Fibroblast of skin of right quadriceps (primary cell): ENCODE results near the gene CLVS2.
A peak's percentile ranks its signal among the peaks of the same experiment; 100 is the strongest.

Source experiments
- DNase-seq: peaks from one replicate; pipeline ENCODE4 v3.0.0-alpha.2; 2013

The CLVS2 gene

GRCh38 chr6:122995921-122996793, at the start of gene CLVS2:
Gene CLVS2 (plus strand): TSS chr6:122996235. CDS start chr6:122997778, 1,543 bp downstream.
- DNase-seq: peak; percentile 14

- no peak for DNase-seq
Observed at GRCh38 chr6:122947355-122947754, 48.7 kb upstream of the CLVS2 start.

- DNase-seq: no peak
Observed at GRCh38 chr6:122953766-122954165, 42.3 kb upstream of the CLVS2 start.

GRCh38 chr6:122956376-122956775, 39.7 kb upstream of the CLVS2 start:
- no peak for DNase-seq

GRCh38 chr6:122962000-122962624, 33.9 kb upstream of the CLVS2 start:
- no peak for DNase-seq

- DNase-seq: no peak
Observed at GRCh38 chr6:122969999-122970533, 26.0 kb upstream of the CLVS2 start.

- no peak for DNase-seq
Observed at GRCh38 chr6:122977180-122977579, 18.9 kb upstream of the CLVS2 start.

GRCh38 chr6:122984393-122984792, 11.6 kb upstream of the CLVS2 start:
- DNase-seq: no peak

- no peak for DNase-seq
Observed at GRCh38 chr6:122994256-122994655, 1.8 kb upstream of the CLVS2 start.

GRCh38 chr6:122996794-122997505, 915 bp downstream of the CLVS2 start:
- no peak for DNase-seq

- no peak for DNase-seq
Observed at GRCh38 chr6:122997541-122998150, 1.6 kb downstream of the CLVS2 start.

- DNase-seq: no peak
Observed at GRCh38 chr6:122998403-122998975, 2.5 kb downstream of the CLVS2 start.

GRCh38 chr6:123000244-123000770, 4.3 kb downstream of the CLVS2 start:
- DNase-seq: no peak

- DNase-seq: no peak
Observed at GRCh38 chr6:123001540-123001939, 5.5 kb downstream of the CLVS2 start.

- no peak for DNase-seq
Observed at GRCh38 chr6:123007885-123008284, 11.8 kb downstream of the CLVS2 start.

GRCh38 chr6:123009059-123009458, 13.0 kb downstream of the CLVS2 start:
- no peak for DNase-seq

- DNase-seq: no peak
Observed at GRCh38 chr6:123014835-123015234, 18.8 kb downstream of the CLVS2 start.

- DNase-seq: no peak
Observed at GRCh38 chr6:123016431-123017103, 20.5 kb downstream of the CLVS2 start.

- DNase-seq: no peak
Observed at GRCh38 chr6:123017104-123017682, 21.2 kb downstream of the CLVS2 start.

GRCh38 chr6:123022975-123023374, 26.9 kb downstream of the CLVS2 start:
- no peak for DNase-seq

GRCh38 chr6:123024976-123025375, 28.9 kb downstream of the CLVS2 start:
- no peak for DNase-seq
